Measurements from ENCODE around the gene PLPP4.

GRCh38 chr10:120455004-120455403, 2.0 kb upstream of the PLPP4 start:
- no peak for TF ChIP-seq CTCF (IDR thresholded peaks at IDR 0.05 in 8 of 11, conservative IDR thresholded peaks at IDR 0.05 in 3 of 11)
- no peak for TF ChIP-seq POLR2A (IDR thresholded peaks at IDR 0.05)
